Measurements from ENCODE around the gene MTRFR. TPM values are rescaled to one million over a fixed set of nuclear protein-coding genes. Genes with fewer than 3 reads are reported as not detected.

MTRFR gene
- total RNA-seq, 1 donor from 2014 or later = 0.85 TPM

DNA sequence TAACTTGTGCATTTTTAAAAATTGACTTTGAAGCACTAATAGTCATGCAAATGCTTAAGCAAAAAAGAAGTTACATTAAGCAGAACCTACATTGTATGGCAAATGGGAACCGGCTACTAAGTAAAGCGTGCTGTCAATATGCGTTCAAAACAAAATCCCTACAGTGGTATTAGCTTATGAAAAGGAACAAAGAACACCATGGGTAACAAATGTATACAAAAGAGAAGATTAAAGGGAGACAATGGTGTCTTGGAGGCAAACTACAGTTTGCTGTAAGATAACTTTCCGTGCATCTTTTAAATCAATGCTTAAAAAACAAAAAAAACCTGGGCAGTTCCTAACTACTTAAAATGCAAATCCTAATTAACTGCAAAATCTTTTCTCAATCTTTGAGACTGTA, 28.0 kb downstream of the MTRFR start:
- no peaks in the 10 kb centered on the region for H3K4me1 ChIP-seq
- peaks cover 58 to 74% of the 10 kb centered on the region in 2 donors for H3K36me3 ChIP-seq
- TF ChIP-seq, protein P1, sequence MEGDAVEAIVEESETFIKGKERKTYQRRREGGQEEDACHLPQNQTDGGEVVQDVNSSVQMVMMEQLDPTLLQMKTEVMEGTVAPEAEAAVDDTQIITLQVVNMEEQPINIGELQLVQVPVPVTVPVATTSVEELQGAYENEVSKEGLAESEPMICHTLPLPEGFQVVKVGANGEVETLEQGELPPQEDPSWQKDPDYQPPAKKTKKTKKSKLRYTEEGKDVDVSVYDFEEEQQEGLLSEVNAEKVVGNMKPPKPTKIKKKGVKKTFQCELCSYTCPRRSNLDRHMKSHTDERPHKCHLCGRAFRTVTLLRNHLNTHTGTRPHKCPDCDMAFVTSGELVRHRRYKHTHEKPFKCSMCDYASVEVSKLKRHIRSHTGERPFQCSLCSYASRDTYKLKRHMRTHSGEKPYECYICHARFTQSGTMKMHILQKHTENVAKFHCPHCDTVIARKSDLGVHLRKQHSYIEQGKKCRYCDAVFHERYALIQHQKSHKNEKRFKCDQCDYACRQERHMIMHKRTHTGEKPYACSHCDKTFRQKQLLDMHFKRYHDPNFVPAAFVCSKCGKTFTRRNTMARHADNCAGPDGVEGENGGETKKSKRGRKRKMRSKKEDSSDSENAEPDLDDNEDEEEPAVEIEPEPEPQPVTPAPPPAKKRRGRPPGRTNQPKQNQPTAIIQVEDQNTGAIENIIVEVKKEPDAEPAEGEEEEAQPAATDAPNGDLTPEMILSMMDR (IDR thresholded peaks at IDR 0.05) = no peak
- intact Hi-C loops (cut with DNase I) = no loop called here
- H3K27me3 ChIP-seq = no peaks in the 10 kb centered on the region
- H3K27ac ChIP-seq = no peak overlapping the region
- no peak for DNase-seq (ENCODE audit: low spot score in 2 of 2)
- H3K9me3 ChIP-seq = no peaks in the 10 kb centered on the region
- no peak overlapping the region for H3K4me3 ChIP-seq

DNA sequence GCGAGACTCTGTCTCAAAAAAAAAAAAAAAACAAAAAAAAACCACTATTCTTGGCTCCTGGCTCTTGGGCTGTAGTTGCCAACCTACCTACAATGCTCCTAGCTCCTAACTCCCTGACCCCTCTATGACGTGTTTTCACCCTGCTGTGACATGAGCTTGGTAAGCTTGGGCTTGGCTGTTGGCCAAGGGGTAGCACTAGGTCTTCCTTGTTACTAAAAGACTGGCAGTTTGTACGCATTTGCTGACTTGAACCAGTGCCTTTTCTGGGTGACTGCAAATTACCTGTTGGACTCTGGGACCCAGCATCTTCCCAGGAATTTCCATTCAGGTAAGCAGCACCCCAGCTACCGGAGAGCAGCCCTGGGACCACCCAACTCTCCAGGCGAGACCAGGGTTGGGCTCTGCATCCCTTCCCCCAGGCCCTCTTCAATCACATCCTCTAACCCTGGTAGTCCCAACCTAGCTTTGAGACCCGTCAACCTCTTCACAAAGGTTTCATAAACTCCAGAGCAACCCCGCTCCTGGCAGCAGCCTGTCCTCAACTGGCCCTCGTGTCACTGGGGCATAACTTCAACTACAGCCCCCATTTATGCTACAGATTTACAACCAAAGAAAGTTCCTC, 30.1 kb downstream of the MTRFR start:
- peaks cover 44 to 58% of the 10 kb centered on the region in 2 donors for H3K36me3 ChIP-seq
- H3K27me3 ChIP-seq = no peaks in the 10 kb centered on the region
- H3K4me1 ChIP-seq = peaks cover 0 to 3% of the 10 kb centered on the region in 2 donors
- no peak overlapping the region for H3K27ac ChIP-seq
- TF ChIP-seq, protein P1 (IDR thresholded peaks at IDR 0.05) = no peak
- DNase-seq (ENCODE audit: low spot score in 2 of 2) = no peak
- no peaks in the 10 kb centered on the region for H3K9me3 ChIP-seq
- intact Hi-C loops (cut with DNase I) = no loop called here
- no peak overlapping the region for H3K4me3 ChIP-seq

DNA sequence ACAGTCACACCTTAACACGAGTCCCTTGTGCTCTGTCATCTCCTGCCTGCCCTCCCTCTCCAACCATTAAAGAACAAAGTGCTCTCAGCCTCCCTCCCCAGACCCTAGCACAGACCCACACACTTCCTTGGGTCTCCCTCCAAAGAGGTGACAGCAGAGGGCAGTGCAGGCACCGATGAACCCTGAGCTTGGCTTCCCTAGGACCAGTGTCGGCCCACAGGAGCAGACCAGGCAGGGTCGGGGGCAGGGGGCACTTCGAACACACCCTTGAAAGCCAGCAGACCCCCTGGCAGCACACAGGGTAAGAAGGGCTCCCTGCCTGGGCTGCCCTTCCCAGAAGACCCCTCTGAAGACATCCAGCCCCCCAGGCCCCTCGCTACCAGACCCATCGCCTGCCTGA, 31.4 kb downstream of the MTRFR start:
- no peaks in the 10 kb centered on the region for H3K9me3 ChIP-seq
- no peaks in the 10 kb centered on the region for H3K27me3 ChIP-seq
- intact Hi-C loops (cut with DNase I) = no loop called here
- TF ChIP-seq, protein P1 (IDR thresholded peaks at IDR 0.05) = no peak
- DNase-seq (ENCODE audit: low spot score in 2 of 2) = no peak
- H3K27ac ChIP-seq = no peak overlapping the region
- H3K4me3 ChIP-seq = no peak overlapping the region
- H3K36me3 ChIP-seq = peaks cover 40 to 46% of the 10 kb centered on the region in 2 donors
- H3K4me1 ChIP-seq = peaks cover 0 to 14% of the 10 kb centered on the region in 2 donors

DNA sequence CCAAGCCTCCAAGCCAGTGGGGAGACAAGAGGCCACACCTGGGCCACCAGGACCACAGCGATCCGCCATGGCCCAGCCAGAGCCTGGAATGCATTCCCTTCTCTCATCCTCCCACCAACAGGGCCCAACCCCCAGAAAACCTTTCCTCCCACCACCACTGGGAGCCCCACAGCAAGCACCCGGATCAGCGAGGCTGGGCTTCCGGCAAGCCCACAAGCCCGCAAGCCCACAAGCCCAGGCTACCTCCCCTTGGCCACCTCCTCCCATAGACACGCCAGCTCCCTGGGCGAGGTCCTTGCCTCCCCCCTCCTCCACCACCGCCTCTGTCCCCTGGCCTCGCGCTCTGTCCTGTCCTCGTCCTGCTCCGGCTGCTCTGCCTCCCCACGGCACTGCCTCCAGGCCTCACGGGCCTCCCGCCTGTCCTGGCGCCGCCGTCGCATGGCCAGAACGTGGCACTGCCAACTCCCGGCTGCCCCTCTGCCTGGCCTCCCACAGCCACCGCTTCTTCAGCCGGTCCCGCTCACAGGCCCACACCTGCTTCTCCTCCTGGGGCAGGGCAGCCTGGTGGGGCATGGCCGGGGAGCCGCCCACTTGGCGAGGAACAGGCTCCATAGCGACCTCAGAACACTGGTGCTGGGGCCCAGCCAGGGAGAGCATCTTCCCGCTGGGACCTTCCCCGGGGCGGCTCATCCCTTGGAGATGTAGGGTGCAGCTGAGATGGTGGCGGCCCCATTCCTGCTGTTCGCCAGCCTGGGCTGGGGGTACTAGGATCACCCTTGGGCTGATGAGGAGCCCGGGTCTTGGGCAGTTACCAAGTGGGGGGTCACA, 32.8 kb downstream of the MTRFR start:
- intact Hi-C loops (cut with DNase I) = no loop called here
- H3K4me3 ChIP-seq = no peak overlapping the region
- DNase-seq (ENCODE audit: low spot score in 2 of 2) = no peak
- TF ChIP-seq, protein P1 (IDR thresholded peaks at IDR 0.05) = no peak
- H3K27me3 ChIP-seq = no peaks in the 10 kb centered on the region
- no peaks in the 10 kb centered on the region for H3K9me3 ChIP-seq
- no peak overlapping the region for H3K27ac ChIP-seq
- H3K36me3 ChIP-seq = peaks cover 30 to 37% of the 10 kb centered on the region in 2 donors
- peaks cover 3 to 20% of the 10 kb centered on the region in 2 donors for H3K4me1 ChIP-seq

DNA sequence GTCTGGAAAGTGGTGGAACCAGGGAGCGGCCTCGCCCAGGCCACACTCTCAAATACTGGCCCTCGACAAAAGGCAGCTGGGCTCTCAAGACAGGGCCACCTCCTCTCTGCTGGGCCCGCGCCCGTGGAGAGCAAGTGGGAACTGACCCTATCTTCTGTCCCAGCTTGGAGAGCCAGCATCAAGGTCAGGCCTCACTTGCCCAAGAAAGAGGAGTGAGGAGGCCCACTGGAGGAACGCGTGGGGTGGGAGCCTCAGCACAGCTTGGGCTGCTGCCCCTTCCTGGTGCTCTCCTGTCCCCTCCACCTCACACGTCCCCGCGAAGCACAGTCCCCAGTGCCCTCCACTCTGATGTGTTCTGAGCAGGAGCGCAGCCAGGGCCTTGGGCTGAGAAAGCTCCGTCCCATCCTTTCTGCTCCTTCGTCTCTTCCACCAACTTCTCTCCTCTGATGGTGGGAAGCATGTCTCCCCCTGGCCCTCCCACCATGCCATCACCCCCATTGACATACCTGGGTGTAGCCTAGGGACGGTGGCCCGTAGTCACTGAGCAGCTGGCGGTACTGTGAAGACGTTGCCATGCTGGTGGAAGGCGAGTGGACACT, 33.5 kb downstream of the MTRFR start:
- H3K4me3 ChIP-seq = no peak overlapping the region
- no peaks in the 10 kb centered on the region for H3K9me3 ChIP-seq
- H3K36me3 ChIP-seq = peaks cover 23 to 31% of the 10 kb centered on the region in 2 donors
- TF ChIP-seq, protein P1 (IDR thresholded peaks at IDR 0.05) = no peak
- H3K4me1 ChIP-seq = peaks cover 3 to 20% of the 10 kb centered on the region in 2 donors
- intact Hi-C loops (cut with DNase I) = no loop called here
- no peak overlapping the region for H3K27ac ChIP-seq
- DNase-seq (ENCODE audit: low spot score in 2 of 2) = no peak
- no peaks in the 10 kb centered on the region for H3K27me3 ChIP-seq
